GM21423 (cell line): ENCODE results near the gene HSD17B12.
"Not testable (repeated sequence)": the region's sequence is repeated elsewhere in the genome, so short reads cannot be mapped to it uniquely, and the experiment has no call there.

Source experiments
- ATAC-seq: cut with Tn5 transposase; IDR thresholded peaks from one replicate; pipeline ENCODE4 v1.9.1; 2021; ENCODE audit warnings: mild to moderate bottlenecking, moderate library complexity; ENCODE audit not compliant: unreplicated experiment

HSD17B12 gene

GRCh38 chr11:43680521-43681400 lies at the start of gene HSD17B12:
HSD17B12 (plus strand) TSS chr11:43680738; CDS start chr11:43680828, 90 bp downstream.
- peak; percentile 97 for ATAC-seq

- no peak for ATAC-seq
Measured at GRCh38 chr11:43631732-43632131, 48.8 kb upstream of the HSD17B12 start.

GRCh38 chr11:43632181-43632580 lies 48.4 kb upstream of the HSD17B12 start:
- ATAC-seq: no peak

GRCh38 chr11:43638717-43639116 lies 41.8 kb upstream of the HSD17B12 start:
- no peak for ATAC-seq

GRCh38 chr11:43639224-43639623 lies 41.3 kb upstream of the HSD17B12 start:
- ATAC-seq: no peak

GRCh38 chr11:43639920-43640319 lies 40.6 kb upstream of the HSD17B12 start:
- ATAC-seq: no peak

- peak; percentile 100 for ATAC-seq
Measured at GRCh38 chr11:43643898-43644620, 36.5 kb upstream of the HSD17B12 start.

- no peak for ATAC-seq
Measured at GRCh38 chr11:43644621-43645299, 35.8 kb upstream of the HSD17B12 start.

- ATAC-seq: no peak
Measured at GRCh38 chr11:43646767-43647166, 33.8 kb upstream of the HSD17B12 start.

GRCh38 chr11:43648888-43649287 lies 31.6 kb upstream of the HSD17B12 start:
- no peak for ATAC-seq

- ATAC-seq: no peak
Measured at GRCh38 chr11:43649501-43649900, 31.0 kb upstream of the HSD17B12 start.

GRCh38 chr11:43649921-43650320 lies 30.6 kb upstream of the HSD17B12 start:
- no peak for ATAC-seq

- not testable (repeated sequence) for ATAC-seq
Measured at GRCh38 chr11:43663018-43663417, 17.5 kb upstream of the HSD17B12 start.

- no peak for ATAC-seq
Measured at GRCh38 chr11:43664295-43664694, 16.2 kb upstream of the HSD17B12 start.

GRCh38 chr11:43671284-43671683 lies 9.3 kb upstream of the HSD17B12 start:
- not testable (repeated sequence) for ATAC-seq

GRCh38 chr11:43674560-43674959 lies 6.0 kb upstream of the HSD17B12 start:
- ATAC-seq: no peak

- ATAC-seq: no peak
Measured at GRCh38 chr11:43676933-43677332, 3.6 kb upstream of the HSD17B12 start.

GRCh38 chr11:43681401-43681942 lies 934 bp downstream of the HSD17B12 start:
- no peak for ATAC-seq

- not testable (repeated sequence) for ATAC-seq
Measured at GRCh38 chr11:43682081-43682480, 1.5 kb downstream of the HSD17B12 start.

GRCh38 chr11:43685440-43685839 lies 4.9 kb downstream of the HSD17B12 start:
- no peak for ATAC-seq

GRCh38 chr11:43686207-43686606 lies 5.7 kb downstream of the HSD17B12 start:
- no peak for ATAC-seq
